Panc1 (cell line): ENCODE data around the gene IFI30. TPM values are rescaled to one million over a fixed set of nuclear protein-coding genes. Genes with fewer than 3 reads are reported as not detected.

Experiments used
- ATAC-seq: fragments of 200-7000 bp; cut with Tn5 transposase; 2 replicates; pipeline ENCODE4 v1.9.1; 2020; ENCODE audit warnings: mild to moderate bottlenecking, moderate library complexity
- BruUV-seq: library from RNA; stranded (reverse); fragments of 400-500 nt; replicated peaks from 2 replicates; lab custom pipeline; 2021; lab: Mats Ljungman, UMichigan
- CTCF ChIA-PET: fragments of 300-600 bp; sonication (Branson Sonifier 250); formaldehyde crosslinking; loops from one replicate; lab custom pipeline; 2022; ENCODE audit warnings: antibody characterized with exemption; lab: Charles Lee
- POLR2A ChIA-PET: fragments of 300-600 bp; sonication (Branson Sonifier 250); formaldehyde crosslinking; loops from one replicate; lab custom pipeline; 2022; ENCODE audit warnings: antibody characterized with exemption; lab: Charles Lee
- DNase-seq: peaks from one replicate; pipeline ENCODE4 v3.0.0-alpha.2; 2010; ENCODE audit warnings: low read depth, low spot score
- H3K27ac ChIP-seq: 2 replicates; pipeline ENCODE4 v1.5.1; 2011; ENCODE audit warnings: mild to moderate bottlenecking, low read length, inconsistent platforms
- H3K27me3 ChIP-seq: fragments of 200-500 bp; sonication (Bioruptor generic); 2 replicates; pipeline ENCODE4 v1.6.0; 2014; ENCODE audit warnings: low read length, inconsistent platforms; ENCODE audit not compliant: control insufficient read depth, insufficient read depth
- H3K36me3 ChIP-seq: fragments of 200-500 bp; sonication (Bioruptor generic); 2 replicates; pipeline ENCODE4 v1.5.1; 2014; ENCODE audit warnings: inconsistent platforms, mild to moderate bottlenecking, low read length, moderate library complexity; ENCODE audit not compliant: control insufficient read depth, insufficient read depth
- H3K4me1 ChIP-seq: 2 replicates; pipeline ENCODE4 v1.5.1; 2011; ENCODE audit warnings: inconsistent platforms, mild to moderate bottlenecking, low read length, moderate library complexity; ENCODE audit not compliant: control insufficient read depth, insufficient read depth
- H3K4me3 ChIP-seq, 2 experiments: 2 replicates each; pipeline ENCODE4 v1.5.1; 2011 to 2012; ENCODE audit warnings: low read depth in 2 of 2, low read length in 2 of 2, mild to moderate bottlenecking in 2 of 2, inconsistent platforms in 1 of 2, moderate library complexity in 1 of 2
- H3K9me3 ChIP-seq: fragments of 200-500 bp; sonication (Bioruptor generic); 2 replicates; pipeline ENCODE4 v1.5.1; 2014; ENCODE audit warnings: low read depth, mild to moderate bottlenecking, inconsistent platforms, low read length, moderate library complexity; ENCODE audit not compliant: control insufficient read depth, insufficient read depth
- CTCF ChIP-seq: fragments of 450-650 bp; IDR thresholded peaks from 2 replicates; pipeline ENCODE4 v1.5.1; 2017; ENCODE audit warnings: mild to moderate bottlenecking
- POLR2AphosphoS5 ChIP-seq: IDR thresholded peaks from 2 replicates; pipeline ENCODE4 v1.6.1; 2012; ENCODE audit warnings: mild to moderate bottlenecking, low read depth, low read length, moderate library complexity
- REST ChIP-seq, 2 experiments: IDR thresholded peaks; 2 replicates each; pipeline ENCODE4 v1.6.1; 2011 to 2012; ENCODE audit warnings: low read depth in 2 of 2, control low read depth in 1 of 2, low read length in 1 of 2, mild to moderate bottlenecking in 1 of 2, moderate library complexity in 1 of 2; ENCODE audit not compliant: insufficient read depth in 1 of 2
- SIN3A ChIP-seq: IDR thresholded peaks from 2 replicates; pipeline ENCODE4 v1.6.1; 2012; ENCODE audit warnings: low read depth, mild to moderate bottlenecking, low read length, moderate library complexity, borderline replicate concordance; ENCODE audit not compliant: insufficient read depth
- TCF7L2 ChIP-seq: IDR thresholded peaks from 2 replicates; pipeline ENCODE4 v1.6.1; 2011; ENCODE audit warnings: mild to moderate bottlenecking, low read depth, low read length, inconsistent platforms
- in situ Hi-C: cut with HindIII; loops from 2 replicates; pipeline ENCODE4 v1.10.0; 2016; ENCODE audit warnings: low sequenced_read_pairs, low pct_unique_long_range_greater_than_20kb
- intact Hi-C: fragments of 100-400 bp; cut with micrococcal nuclease; formaldehyde crosslinking; loops from one replicate; pipeline ENCODE4 v1.10.0; 2022; ENCODE audit not compliant: unreplicated experiment
- total RNA-seq: library from RNA; stranded (reverse); gene quantifications from one replicate; pipeline ENCODE4 v1.2.1, GENCODE V29; 2021; ENCODE audit not compliant: unreplicated experiment

The IFI30 gene
- total RNA-seq, 1 experiment from 2014 or later, result 39.7 TPM

- in situ Hi-C loops (no loop called here), intact Hi-C loops (no loop called here)
- no peak for DNase-seq
- ATAC-seq, result no peak
- no peaks in the 10 kb centered on the region for H3K27me3 ChIP-seq
- TF ChIP-seq TCF7L2 (no peak), REST (IDR thresholded peaks at IDR 0.05; ENCODE audit: insufficient read depth in 1 of 2, low read depth in 2 of 2, low read length in 1 of 2) (no peak), SIN3A (no peak), POLR2AphosphoS5 (no peak), CTCF (no peak)
- no peak overlapping the region for H3K27ac ChIP-seq
- no peaks in the 10 kb centered on the region; the same call in 1 of the 2 replicates for H3K4me1 ChIP-seq
- no TSS peak for BruUV-seq
- H3K4me3 ChIP-seq, result no peak overlapping the region
- no peaks in the 10 kb centered on the region for H3K36me3 ChIP-seq
- CTCF ChIA-PET, result no interaction called here
- H3K9me3 ChIP-seq, result no peaks in the 10 kb centered on the region
- POLR2A ChIA-PET, result interaction anchor here (0.7 kb wide), 1 partner anchor 1088 kb away, joined by 10 read pairs; no protein-coding TSS in a partner anchor
These were observed 48.5 kb downstream of the IFI30 start for GRCh38 chr19:18221815-18222725.

GRCh38 chr19:18223860-18224524, 50.4 kb downstream of the IFI30 start:
- no peaks in the 10 kb centered on the region for H3K27me3 ChIP-seq
- intact Hi-C loops (no loop called here), in situ Hi-C loops (no loop called here)
- peak overlapping the region; percentile 88 for H3K27ac ChIP-seq
- DNase-seq, result peak; percentile 39
- peak; percentile 50 for ATAC-seq
- H3K36me3 ChIP-seq, result no peaks in the 10 kb centered on the region
- no TSS peak for BruUV-seq
- H3K4me3 ChIP-seq, result peak overlapping the region; percentile 57 to 76
- H3K4me1 ChIP-seq, result no peaks in the 10 kb centered on the region; the same call in 1 of the 2 replicates
- TF ChIP-seq POLR2AphosphoS5 (0 out of 2 replicates have a peak, but pooled peaks have one; percentile 25), REST (IDR thresholded peaks at IDR 0.05; ENCODE audit: insufficient read depth in 1 of 2, low read depth in 2 of 2, low read length in 1 of 2) (no peak), TCF7L2 (no peak), SIN3A (no peak), CTCF (no peak)
- CTCF ChIA-PET, result interaction anchor here (1.0 to 1.2 kb wide), 2 partner anchors 16 to 105 kb away, joined by 4 to 5 read pairs; no protein-coding TSS in a partner anchor
- POLR2A ChIA-PET, result interaction anchor here (0.6 kb wide), 1 partner anchor 124 kb away, joined by 4 read pairs; no protein-coding TSS in a partner anchor
- H3K9me3 ChIP-seq, result no peaks in the 10 kb centered on the region
